Ovary (tissue), 3 donors: ENCODE results near the gene CTDSPL.
"Not testable (repeated sequence)": the region's sequence is repeated elsewhere in the genome, so short reads cannot be mapped to it uniquely, and the experiment has no call there.

ENCODE experiments used
- EP300 ChIP-seq: sonication (generic); formaldehyde crosslinking; IDR thresholded peaks from one replicate; pipeline ENCODE4 v1.6.1; 2017; ENCODE audit warnings: antibody characterized with exemption
- POLR2A ChIP-seq: fragments of 450-650 bp; IDR thresholded peaks from one replicate; pipeline ENCODE4 v1.6.1; 2017; ENCODE audit warnings: antibody characterized with exemption, mild to moderate bottlenecking, moderate library complexity
- TF ChIP-seq, protein P1 (sequence below), 3 donors: fragments of 450-650 bp in 2 of 3; fragments of 200-600 bp in 1 of 3; IDR thresholded peaks; one replicate each; pipeline versions ENCODE4 v1.5.1 to v1.8.0; 2016 to 2022; ENCODE audit warnings: antibody characterized with exemption in 3 of 3, mild to moderate bottlenecking in 1 of 3
- donor health status: DM: no; HTN: no; CAD: no.

- TF ChIP-seq, protein P1, sequence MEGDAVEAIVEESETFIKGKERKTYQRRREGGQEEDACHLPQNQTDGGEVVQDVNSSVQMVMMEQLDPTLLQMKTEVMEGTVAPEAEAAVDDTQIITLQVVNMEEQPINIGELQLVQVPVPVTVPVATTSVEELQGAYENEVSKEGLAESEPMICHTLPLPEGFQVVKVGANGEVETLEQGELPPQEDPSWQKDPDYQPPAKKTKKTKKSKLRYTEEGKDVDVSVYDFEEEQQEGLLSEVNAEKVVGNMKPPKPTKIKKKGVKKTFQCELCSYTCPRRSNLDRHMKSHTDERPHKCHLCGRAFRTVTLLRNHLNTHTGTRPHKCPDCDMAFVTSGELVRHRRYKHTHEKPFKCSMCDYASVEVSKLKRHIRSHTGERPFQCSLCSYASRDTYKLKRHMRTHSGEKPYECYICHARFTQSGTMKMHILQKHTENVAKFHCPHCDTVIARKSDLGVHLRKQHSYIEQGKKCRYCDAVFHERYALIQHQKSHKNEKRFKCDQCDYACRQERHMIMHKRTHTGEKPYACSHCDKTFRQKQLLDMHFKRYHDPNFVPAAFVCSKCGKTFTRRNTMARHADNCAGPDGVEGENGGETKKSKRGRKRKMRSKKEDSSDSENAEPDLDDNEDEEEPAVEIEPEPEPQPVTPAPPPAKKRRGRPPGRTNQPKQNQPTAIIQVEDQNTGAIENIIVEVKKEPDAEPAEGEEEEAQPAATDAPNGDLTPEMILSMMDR (IDR thresholded peaks at IDR 0.05), result not testable (repeated sequence)
- TF ChIP-seq POLR2A, EP300: not testable (repeated sequence)
These were observed 46.5 kb upstream of the CTDSPL start for GRCh38 chr3:37815156-37815555.
